HG02759 (cell line): ENCODE results near the gene CNTLN.
A peak's percentile ranks its signal among the peaks of the same experiment; 100 is the strongest.
"Not testable (repeated sequence)": the region's sequence is repeated elsewhere in the genome, so short reads cannot be mapped to it uniquely, and the experiment has no call there.

Source experiments
- ATAC-seq: cut with Tn5 transposase; IDR thresholded peaks from one replicate; pipeline ENCODE4 v1.9.1; 2021; ENCODE audit warnings: mild to moderate bottlenecking, moderate library complexity; ENCODE audit not compliant: unreplicated experiment

The CNTLN gene

DNA sequence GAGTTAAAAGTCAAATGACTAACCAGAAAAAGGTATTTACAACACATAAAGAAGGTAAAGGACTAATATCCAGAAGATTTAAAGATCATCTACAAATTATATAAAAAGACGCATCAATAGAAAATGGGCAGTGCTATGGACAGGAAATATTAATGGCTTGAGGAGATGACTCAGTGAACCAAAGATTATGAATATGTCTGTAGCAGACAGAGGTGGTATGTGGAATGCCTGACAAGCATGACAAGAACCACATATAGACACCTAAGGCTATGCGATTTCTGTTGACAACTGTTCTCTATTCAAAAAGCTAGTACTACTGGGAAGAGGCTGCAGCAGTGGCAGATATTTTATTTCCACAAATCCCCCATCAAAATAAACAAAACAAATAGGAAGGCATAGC lies 267.0 kb downstream of the CNTLN start:
- ATAC-seq, result no peak

DNA sequence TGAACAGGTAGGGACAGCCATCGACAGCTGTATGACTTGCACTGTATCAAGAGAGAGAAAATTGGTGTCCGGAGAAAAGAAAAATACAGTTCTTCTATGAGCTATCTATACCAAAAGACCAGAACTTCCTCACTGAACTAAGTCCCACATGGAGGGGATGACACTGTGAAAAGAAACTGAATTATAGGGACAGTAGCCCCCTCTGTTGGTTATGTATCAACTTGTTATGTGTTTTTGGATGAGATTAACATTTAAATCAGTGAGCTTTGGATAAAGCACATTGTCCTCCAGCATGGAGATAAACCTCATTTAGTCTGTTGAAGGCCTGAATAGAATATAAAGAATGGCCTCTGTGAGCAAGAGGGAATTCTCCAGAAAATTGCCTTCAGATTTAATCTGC lies 267.5 kb downstream of the CNTLN start:
- no peak for ATAC-seq

DNA sequence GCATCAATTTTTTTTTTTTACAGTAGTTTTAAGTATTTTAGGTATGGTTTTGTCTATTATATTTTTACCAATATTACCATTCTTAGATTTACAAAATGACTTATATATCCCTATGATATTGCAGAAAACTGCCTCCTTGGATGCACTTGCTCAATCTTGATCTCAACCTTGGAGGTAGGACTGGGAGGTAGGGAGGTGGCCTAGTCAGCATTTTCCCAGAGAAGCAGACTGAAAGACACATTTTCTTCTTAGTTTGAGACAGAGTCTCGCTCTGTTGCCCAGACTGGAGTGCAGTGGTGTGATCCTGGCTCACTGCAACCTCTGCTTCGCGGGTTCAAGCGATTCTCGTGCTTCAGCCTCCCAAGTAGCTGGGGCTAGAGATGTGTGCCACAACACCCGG lies 268.7 kb downstream of the CNTLN start:
- ATAC-seq, result no peak

DNA sequence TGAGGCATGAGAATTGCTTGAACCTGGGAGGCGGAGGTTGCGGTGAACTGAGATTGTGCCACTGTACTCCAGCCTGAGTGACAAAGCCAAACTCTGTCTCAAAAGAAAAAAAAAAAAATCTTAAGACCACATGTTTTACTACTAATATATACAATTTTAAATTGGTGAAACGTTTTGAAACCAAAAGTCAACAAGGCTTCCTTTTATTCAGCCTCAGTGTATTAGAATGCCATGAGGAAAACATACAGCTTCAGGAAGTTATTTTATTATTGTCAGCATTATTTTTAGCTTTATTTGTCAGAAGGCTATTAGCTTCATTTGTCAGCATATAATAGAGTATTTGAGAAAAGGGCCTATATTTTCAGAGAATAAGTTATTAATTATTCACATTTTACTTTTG lies 280.1 kb downstream of the CNTLN start:
- ATAC-seq, result no peak

DNA sequence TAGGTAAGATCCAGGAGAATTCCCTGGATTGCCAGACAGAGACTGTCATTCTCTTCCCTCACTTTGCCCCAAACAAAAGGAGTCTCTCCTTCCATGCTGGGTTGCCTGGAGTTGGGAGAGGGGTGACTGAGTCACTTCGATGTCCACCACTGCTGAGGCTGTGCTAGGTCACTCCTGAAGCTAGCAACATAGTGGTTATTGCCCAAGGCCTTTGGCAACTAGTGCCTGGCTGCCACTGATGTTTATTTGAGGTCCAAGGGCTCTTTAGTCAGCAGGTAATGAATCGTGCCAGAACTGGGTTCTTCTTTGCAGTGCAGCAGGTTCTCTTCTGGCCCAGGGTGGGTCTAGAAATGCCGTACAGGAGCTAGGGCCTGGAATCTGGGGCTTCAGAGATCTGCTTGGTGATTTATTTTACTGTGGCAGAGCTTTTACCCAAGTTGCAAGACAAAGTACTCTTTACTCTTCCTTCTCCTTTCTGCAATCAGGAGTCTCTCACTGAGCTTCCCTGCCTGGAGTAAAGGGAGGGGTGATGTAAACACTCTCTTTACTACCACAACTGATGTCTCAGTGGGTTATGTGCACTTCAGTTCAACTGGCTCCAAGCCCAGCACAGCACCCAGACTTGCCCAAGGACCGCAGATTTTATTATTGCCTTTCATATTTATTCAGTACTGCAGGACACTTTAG lies 288.3 kb downstream of the CNTLN start:
- no peak for ATAC-seq

DNA sequence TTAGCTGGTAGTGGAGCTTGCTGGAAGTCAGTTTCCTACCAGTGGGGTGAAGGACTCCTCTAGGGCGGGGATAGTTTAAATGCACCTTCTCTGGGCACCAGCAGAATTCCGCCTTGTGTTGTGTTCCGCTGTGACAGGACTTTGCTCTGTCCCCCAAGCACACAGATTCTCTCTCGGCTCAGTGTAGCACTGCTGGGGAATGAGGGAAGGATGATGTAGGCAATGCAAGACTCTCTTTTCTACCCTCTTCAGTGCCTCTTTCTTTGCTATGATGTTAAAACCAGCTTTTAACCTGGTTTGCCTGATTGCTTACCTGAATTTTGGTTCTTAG lies 288.8 kb downstream of the CNTLN start:
- no peak for ATAC-seq

DNA sequence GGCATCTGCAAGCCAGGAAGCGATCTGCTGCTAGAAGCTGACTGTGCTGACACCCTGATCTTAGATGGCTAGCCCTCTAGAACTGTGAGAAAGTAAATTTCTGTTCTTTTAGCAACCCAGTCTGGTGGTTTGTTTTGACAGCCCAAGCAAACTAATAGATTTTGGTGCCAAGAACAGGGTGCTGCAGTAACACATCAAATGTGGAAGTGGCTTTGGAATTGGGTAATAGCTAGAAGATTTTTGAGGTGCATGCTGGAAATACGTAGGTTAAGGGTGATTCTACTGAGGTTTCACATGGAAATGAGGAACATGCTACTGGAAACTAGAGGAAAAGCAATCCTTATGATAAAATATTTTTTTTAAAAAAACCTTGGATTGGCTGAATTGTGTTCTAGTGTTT lies 290.5 kb downstream of the CNTLN start:
- no peak for ATAC-seq

DNA sequence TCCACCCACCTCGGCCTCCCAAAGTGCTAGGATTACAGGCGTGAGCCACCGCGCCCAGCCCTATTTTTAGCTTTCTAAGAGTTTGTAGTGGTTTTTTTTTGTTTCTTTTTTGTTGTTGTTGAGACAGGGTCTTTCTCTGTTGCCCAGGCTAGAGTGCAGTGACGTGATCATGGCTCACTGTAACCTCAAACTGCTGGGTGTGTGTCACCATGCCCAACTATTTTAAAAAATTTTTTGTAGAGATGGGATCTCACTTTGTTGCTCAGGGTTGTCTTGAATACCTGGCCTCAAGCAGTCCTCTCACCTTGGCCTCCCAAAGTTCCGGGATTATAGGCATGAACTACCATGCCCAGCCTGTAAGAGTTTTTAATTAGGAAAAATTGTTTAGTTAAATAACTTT lies 298.7 kb downstream of the CNTLN start:
- ATAC-seq, result no peak

DNA sequence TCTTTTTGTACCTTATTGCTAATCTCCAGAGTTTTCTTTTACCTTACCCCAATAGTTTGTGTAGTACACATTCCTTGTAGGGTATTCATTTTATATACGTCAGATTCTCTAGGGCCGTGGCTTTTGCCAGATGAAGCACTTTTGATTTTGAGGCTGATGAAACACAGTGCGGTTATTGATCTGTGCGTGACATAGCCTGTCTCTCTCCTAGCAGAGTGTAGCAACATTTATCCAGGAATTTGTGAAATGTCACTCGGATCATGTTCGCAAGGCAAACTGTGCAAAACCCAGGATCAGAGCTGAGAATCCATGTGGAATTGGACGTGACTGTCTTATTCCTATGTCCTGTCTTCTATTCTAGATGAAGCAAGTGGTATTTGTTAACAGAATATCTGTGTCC lies 302.0 kb downstream of the CNTLN start:
- no peak for ATAC-seq

DNA sequence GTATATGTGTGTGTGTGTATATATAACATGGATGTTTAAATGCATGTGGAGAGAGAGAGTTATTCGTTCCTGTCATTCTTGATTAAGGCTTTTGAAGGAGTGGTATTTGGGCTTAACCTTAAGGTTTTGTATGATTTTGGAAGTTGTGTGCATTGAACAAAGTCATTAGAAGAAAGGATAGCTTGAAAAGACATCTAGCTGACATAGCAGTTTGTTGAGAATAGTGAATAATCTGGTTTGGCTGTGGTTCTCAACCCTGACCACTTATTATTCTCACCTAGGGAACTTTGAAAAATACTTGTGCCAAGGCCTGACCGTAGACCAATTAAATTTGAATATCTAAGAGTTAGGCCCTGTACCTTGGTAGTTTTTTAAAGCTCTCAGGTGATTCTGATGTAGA lies 303.0 kb downstream of the CNTLN start:
- ATAC-seq, result no peak

DNA sequence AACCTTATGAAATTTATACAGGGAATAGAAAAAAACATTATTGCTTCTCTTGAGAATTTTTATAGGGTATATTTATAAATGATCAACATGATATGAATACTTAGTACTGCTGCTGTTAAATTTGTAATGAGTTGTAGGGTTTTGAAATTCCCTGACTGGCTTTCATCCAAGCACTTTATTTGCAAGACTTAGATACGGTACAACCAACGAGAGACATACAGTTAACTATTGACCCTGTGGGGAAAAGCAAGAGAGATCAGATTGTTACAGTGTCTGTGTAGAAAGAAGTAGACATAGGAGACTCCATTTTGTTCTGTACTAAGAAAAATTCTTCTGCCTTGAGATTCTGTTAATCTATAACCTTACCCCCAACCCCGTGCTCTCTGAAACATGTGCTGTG lies 310.3 kb downstream of the CNTLN start:
- not testable (repeated sequence) for ATAC-seq

DNA sequence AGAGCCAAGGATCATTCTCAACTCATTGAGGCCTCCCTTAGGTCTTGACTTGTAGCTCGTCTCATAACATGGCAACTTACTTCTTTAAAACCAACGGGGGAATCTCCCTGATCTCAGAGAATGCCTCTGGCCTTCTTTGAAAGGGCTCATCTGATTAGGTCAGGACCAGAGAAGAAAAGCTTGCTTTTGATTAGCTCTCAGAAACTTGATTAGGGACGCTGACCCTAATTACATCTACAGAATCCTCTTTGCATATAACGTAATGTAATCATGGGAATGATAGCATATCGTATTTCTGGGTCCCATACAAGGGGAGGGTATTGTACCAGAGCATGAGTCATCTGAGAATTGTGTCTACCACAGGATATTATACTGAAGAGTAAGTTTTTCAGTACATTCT lies 318.9 kb downstream of the CNTLN start:
- ATAC-seq, result no peak

DNA sequence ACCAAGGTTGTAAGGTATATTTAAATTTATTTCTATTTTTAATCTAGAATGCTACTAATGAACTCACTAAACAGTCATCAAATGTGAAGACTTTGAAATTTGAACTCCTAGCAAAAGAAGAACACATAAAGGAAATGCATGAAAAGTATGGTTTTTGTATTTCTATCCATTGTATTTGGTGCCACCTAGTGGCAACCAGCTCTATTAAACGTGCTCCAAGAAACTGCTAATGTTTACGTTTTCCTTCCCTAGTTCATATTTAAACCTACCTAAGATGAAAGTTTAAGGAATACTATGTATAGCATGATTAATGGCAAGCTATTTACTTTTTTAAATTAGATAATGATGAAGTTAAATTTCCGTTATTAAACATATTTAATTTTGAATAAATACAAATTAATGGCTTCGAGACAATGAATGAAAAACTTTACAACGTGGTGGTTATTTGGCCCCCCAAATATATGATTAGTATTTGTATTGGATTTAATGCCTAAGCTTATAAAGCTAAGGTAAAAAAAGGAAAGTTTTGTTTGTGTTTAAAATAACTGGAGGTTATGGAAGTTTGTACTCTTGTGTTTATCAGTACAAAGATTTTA lies 328.1 kb downstream of the CNTLN start:
- ATAC-seq, result no peak

DNA sequence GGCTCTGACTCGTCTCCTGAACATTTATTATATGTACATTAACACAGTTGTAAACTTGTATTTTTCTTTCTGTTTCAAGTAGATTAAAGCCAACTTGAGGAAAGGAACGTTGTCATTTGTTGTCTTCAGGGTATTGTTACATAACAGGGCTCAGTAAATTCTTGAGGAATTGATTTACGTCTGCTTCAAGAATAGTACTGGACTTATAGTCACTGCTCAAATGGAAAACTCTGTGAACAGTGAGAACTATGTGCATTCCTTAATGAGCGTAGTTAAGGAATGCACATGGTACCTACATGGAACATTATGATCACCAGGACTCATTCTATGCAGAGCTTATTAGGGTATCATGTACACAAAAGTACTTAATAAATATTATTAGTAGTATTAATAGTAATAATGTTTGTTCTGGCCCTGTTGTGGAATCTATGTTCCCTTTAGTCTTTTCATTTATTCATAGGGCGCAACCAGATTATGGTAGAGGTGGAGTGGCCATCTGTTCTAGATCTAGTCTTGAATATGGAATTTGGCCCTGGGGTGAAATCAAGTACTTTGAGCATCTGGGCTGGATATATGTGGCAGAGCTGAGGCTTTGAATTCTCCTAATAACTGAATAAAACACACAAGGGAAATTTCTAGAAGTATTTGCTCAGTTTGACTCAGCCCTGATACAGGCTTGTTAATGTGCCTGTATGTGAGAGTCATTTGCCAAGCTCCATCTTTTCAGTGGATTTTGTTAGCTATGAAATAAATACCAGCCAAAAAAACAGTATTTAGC lies 335.4 kb downstream of the CNTLN start:
- ATAC-seq, result no peak

DNA sequence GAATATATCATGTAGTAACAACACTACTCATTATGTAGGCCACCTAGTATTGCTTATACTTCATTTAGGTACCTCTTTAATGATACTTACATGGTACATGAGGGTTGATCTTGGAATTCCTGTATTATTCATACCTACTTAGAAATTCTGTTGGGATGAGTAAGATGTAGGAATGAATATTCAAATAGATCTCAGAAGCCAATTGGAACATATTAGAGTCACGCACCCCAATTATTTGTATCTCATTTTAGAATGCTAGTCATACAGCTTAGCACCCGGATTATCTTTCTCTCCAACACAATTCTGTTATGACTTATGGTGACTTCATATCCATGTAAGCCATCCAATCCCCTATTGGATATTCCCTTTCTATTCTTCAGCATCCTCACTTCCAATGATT lies 337.3 kb downstream of the CNTLN start:
- no peak for ATAC-seq

DNA sequence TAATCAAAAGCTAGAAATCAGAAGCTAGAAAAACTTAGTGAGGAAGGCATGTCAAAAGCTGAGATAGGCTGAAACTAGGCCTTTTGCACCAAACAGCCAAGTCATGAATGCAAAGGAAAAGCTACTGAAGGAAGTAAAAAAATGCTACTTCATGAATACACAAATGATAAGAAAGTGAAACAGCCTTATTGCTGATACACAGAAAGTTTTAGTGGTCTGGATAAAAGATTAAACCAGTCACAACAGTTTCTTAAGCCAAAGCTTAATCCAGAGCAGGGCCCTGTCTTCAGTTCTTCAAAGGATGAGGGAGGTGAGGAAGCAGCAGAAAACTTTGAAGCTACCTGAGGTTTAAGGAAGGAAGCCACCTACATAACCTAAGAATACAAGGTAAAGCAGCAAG lies 341.6 kb downstream of the CNTLN start:
- peak; percentile 61 for ATAC-seq

DNA sequence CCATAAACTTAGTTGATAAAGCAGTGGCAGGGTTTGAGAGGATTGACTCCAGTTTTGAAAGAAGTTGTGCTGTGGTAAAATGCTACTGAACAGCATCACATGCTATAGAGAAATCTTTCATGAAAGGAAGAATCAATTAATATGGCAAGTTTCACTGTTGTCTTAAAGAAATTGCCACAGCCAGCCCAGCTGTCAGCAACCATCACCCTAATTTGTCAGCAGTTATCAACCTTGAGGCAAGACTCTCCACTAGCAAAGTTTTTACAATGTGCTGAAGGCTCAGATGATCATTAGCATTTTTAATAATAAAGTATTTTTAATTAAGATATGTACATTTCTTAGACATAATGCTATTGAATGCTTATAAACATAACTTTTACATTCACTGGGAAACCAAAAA lies 343.0 kb downstream of the CNTLN start:
- no peak for ATAC-seq

DNA sequence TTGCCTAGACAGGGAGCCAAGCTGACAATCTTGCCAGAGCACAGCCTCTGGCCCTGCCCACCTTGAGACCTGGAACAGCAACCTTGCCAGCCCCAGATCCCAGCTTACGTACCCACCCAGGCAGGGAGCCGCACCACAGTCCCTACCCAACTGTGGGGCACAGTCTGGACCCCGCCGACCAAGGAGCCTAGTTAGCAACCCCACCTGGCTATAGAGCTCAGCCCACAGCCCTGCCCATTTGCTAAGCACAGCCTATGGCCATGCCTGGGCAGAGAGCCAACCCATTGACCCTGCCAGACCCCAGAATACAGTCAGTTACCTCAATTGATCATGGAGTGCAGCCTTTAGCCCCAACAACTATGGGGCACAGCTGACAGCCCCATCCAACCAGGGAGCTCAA lies 346.1 kb downstream of the CNTLN start:
- ATAC-seq, result no peak

DNA sequence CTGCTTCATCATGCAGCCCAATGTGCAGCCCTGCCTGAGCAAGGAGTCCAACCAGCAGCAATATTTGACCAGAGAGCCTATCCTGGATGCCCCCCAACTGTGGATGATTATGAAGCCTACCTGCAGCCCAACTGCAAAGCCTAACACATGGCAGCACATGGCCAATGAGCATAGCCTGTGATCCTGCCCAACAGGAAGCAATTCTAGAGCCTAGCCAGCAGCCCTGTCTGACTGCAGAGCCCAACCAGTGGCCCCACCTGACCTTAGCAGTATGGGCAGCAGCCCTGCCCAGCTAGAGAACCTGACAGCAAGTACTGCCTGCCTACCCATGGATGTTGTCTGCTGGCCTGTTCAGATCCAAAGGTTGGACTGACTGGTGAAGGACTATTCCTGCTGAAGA lies 346.7 kb downstream of the CNTLN start:
- no peak for ATAC-seq

DNA sequence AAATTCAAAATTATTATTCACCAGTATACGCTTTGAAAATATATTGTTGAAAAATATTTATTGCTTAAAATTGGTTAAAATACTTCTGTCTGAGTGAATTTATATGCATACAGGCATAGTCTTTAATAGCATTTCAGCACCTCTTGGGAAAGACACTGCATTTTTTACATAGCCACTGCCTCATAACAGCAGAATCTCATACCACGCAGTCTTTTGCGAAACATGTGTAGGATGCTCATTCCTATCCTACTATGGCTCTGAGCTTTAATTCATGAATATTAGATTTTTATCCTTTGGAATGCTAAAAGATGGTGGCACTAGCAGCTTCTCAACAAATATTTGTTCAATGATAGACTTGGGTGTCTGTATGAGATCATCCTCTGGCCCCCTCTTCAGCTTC lies 350.1 kb downstream of the CNTLN start:
- ATAC-seq, result no peak

DNA sequence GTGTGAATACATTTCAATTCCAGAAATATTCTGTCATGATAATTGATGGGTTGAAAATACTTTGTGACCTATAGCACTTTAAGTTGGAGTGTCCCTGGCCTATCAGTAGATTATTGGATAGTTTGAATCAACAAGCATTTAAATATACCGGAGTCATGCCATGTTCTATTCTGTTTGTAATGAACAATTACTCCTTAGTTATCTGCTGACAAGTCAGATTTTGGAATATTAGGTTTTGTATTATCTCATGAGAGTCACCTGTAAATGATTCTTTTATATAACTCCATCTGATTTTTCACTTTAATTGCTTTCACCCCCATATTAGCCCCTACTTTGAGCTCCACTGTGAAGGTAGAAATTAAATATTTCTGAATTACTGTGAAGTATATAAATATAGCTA lies 351.6 kb downstream of the CNTLN start:
- no peak for ATAC-seq

DNA sequence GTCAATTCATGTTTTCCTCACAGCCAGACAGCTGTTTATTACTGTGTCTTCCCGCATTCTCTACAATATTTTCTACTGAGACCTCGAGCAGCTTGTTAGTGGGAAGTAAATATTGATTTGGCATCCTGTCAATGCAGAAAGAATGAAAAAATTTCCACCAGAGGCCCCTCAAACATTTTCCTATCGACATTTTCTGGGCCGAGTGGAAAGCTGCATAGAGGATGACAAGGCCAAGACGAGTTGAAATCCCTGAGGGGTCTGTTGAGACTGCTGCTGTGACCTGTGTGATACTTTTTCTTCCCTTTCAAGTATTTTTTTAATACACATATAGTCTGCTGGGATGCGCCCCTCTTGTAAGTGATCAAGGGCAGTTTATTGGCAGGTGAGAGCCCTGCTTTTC lies 352.6 kb downstream of the CNTLN start:
- ATAC-seq, result no peak

DNA sequence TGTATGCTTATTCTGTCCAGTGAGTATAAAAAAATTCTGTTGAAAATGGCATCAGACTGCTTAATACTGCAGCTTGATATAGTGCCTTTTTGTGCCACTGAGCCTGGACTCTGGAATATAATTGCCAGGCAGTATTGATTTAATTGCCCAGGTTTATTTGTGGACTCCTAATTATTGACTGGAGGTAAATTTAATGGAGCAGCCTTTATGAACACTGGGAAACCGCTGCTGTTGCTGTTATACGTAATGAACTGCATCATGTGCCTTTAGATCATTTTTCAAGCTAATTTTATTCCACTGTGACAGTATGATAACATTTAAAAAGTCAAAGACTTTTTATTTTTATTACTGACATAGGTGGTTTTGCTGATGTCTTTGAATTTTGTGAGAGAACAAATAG lies 353.8 kb downstream of the CNTLN start:
- no peak for ATAC-seq
